OCI-LY3 (cell line): ENCODE results near the gene FAM120A.

Source experiments
- EZH2phosphoT487 ChIP-seq: fragments of 200-600 bp; shearing (Covaris generic); IDR thresholded peaks from 2 replicates; pipeline ENCODE4 v1.6.1; 2018; ENCODE audit warnings: antibody characterized with exemption, mixed run types, low read depth
- TF ChIP-seq, protein P1 (sequence below): fragments of 200-600, 300-600 bp; sonication (generic); IDR thresholded peaks from 2 replicates; pipeline ENCODE4 v1.5.1; 2014; ENCODE audit warnings: antibody characterized with exemption, low read length, low read depth

DNA sequence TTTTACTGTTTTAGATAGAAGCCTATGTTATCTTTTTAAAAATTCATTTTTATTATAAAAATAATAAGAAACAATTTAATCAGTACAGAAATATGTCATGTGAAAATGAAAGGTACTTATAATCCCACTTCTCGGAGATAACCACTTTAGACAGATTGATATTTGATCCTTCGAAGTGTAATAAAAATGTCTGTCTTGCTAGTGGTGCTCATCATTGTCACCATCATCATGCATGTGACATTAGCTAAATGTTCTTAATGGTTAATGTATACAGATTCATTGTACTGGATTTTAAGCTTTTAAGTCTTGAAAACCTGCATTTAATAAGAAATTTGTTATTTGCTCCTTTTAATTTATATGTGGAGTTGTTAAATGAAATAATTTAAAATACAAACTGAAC lies 32.0 kb downstream of the FAM120A start:
- TF ChIP-seq, protein P1, sequence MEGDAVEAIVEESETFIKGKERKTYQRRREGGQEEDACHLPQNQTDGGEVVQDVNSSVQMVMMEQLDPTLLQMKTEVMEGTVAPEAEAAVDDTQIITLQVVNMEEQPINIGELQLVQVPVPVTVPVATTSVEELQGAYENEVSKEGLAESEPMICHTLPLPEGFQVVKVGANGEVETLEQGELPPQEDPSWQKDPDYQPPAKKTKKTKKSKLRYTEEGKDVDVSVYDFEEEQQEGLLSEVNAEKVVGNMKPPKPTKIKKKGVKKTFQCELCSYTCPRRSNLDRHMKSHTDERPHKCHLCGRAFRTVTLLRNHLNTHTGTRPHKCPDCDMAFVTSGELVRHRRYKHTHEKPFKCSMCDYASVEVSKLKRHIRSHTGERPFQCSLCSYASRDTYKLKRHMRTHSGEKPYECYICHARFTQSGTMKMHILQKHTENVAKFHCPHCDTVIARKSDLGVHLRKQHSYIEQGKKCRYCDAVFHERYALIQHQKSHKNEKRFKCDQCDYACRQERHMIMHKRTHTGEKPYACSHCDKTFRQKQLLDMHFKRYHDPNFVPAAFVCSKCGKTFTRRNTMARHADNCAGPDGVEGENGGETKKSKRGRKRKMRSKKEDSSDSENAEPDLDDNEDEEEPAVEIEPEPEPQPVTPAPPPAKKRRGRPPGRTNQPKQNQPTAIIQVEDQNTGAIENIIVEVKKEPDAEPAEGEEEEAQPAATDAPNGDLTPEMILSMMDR = no peak
- no peak for TF ChIP-seq EZH2phosphoT487
